HG02642 (cell line): ENCODE results near the gene POU2F3.
"Not testable (repeated sequence)": the region's sequence is repeated elsewhere in the genome, so short reads cannot be mapped to it uniquely, and the experiment has no call there.

Experiments
- ATAC-seq: cut with Tn5 transposase; IDR thresholded peaks from one replicate; pipeline ENCODE4 v1.9.1; 2021; ENCODE audit warnings: mild to moderate bottlenecking; ENCODE audit not compliant: unreplicated experiment, poor library complexity

The POU2F3 gene

DNA sequence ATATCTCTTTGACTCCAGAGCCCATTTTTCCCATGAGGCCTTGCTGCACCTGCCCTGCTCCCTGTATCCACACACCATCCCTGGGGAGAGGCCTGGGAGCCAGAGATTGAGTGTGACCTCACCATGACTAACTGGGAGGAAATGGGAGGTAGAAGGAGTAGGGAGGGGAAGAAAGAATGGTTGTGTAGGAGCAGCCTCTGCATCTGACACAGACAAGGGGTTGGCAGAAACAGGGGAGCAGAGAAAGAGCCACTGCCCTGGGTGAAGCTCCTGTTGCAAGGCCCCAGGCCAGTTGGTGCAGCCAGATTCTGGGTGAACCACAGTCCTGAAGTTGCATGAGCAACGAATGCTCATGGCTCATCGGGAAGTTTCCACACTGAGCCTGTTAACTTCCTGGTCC, 32.4 kb downstream of the POU2F3 start:
- no peak for ATAC-seq

GRCh38 chr11:120273432-120273831, 33.5 kb downstream of the POU2F3 start:
- ATAC-seq: no peak

- not testable (repeated sequence) for ATAC-seq
These were observed 34.0 kb downstream of the POU2F3 start for GRCh38 chr11:120273956-120274355.

GRCh38 chr11:120279502-120279901, 39.6 kb downstream of the POU2F3 start:
- no peak for ATAC-seq

- ATAC-seq: no peak
These were observed 40.7 kb downstream of the POU2F3 start for GRCh38 chr11:120280600-120281051.

GRCh38 chr11:120281143-120281795, 41.3 kb downstream of the POU2F3 start:
- no peak for ATAC-seq

DNA sequence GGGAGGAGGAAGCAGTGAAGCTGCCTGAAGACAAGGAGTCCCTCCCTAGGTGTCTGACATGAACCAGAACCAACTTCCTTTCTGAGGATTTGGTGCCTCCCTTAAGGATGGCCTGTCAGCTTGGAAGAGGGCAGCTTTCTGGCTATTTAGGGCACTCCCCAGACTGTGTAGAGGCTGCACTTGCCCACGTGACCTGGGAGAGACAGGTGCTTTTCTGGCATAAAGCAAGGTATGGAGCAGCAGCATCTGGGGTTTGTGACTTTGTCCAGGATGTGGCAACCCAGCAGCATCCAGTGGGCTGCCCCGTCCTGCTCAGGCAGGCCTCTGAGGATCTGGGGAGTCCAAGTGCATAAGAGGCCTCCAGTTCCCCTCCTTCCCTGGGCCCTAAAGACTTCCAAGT, 43.2 kb downstream of the POU2F3 start:
- no peak for ATAC-seq

- ATAC-seq: no peak
These were observed 44.3 kb downstream of the POU2F3 start for GRCh38 chr11:120284272-120284671.

- no peak for ATAC-seq
These were observed 45.3 kb downstream of the POU2F3 start for GRCh38 chr11:120285256-120285655.

- ATAC-seq: no peak
These were observed 48.1 kb downstream of the POU2F3 start for GRCh38 chr11:120288021-120288420.

- no peak for ATAC-seq
These were observed 49.5 kb downstream of the POU2F3 start for GRCh38 chr11:120289426-120289825.

GRCh38 chr11:120290956-120291355, 51.0 kb downstream of the POU2F3 start:
- ATAC-seq: no peak

GRCh38 chr11:120293038-120293800, 53.3 kb downstream of the POU2F3 start:
- no peak for ATAC-seq

- ATAC-seq: no peak
These were observed 54.2 kb downstream of the POU2F3 start for GRCh38 chr11:120294096-120294495.

- no peak for ATAC-seq
These were observed 55.2 kb downstream of the POU2F3 start for GRCh38 chr11:120295099-120295498.

DNA sequence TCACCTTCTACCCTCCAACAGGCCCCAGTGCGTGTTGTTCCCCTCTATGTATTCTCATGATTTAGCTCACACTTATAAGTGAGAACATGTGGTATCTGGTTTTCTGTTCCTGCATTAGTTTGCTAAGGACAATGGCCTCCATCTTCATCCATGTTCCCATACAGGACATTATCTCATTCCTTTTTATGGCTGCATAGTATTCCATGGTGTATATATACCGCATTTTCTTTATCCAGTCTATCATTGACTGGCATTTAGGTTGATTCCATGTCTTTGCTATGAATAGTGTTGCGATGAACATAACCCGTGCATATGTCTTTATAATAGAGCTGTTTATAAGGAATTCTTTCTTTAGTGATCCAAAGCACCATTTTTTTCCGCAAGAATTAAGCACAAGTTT, 56.6 kb downstream of the POU2F3 start:
- ATAC-seq: no peak

DNA sequence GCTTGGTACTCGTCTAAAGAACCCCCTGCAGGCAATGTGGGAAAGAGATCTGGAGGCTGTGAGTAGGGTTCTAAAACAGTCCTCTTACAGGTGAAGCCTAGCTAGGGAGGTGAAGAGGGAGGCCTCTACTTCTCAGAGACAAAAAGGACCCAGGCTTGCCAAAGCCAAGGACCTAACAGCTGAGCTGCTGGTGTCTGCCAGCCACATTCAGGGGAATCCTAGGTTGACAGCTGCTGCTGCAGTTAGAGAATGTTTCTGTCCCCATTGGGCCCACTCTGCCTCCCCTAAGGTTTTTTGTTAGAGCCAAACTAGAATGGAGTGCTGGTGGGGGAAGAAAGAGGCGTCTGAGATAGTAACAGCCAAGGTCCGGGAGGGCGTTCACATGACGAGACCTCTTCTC, 58.5 kb downstream of the POU2F3 start:
- ATAC-seq: no peak

- ATAC-seq: no peak
These were observed 62.3 kb downstream of the POU2F3 start for GRCh38 chr11:120302001-120302805.

DNA sequence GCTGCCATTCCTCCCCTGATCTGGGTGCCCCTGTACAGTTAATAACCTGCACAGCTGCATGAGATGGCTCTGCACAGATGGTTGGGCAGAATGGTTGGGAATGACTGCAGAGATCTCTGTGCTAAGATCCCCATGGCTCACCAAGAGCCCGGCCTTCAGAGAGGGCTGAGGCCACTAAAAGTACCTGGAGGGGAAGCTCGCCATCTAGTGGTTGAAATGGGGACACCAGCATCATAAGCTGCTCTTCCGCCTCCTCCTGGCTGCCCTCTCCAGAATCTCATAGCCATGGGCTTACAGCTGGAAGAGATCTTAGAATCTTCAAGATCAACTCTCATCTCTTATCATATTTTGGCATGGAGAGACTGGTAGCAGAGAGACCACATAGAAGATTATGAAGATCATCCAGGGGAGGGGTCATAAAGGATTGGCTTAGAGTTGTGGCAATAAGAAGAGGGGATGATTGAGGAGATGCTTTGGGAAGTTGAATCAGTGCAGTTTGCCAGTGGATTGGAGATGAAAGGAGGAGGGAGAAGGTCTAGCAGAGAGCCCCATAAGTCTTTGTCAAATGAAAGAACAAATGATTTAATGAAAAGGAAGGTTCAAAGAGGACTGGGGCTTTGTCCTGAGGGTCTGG, 63.2 kb downstream of the POU2F3 start:
- peak; percentile 65 for ATAC-seq

DNA sequence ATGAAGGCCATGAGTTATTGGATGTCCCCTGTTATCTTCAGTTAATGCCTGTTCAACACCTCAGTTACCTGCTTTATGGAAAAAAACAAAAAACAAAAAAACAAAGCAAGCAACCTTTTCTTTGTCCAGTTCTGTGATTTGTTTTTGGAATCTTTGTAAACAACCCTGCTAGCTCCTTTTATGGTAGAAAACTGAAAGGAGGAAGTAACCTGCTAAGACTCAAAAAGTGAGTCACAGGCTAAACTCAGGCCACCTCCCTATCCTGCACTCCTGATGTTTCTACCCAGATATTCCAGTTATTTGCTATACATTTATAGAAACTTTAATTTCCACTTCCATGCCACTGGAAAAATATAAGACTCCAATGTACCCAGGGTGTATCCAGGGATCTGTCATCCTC, 64.6 kb downstream of the POU2F3 start:
- ATAC-seq: no peak

DNA sequence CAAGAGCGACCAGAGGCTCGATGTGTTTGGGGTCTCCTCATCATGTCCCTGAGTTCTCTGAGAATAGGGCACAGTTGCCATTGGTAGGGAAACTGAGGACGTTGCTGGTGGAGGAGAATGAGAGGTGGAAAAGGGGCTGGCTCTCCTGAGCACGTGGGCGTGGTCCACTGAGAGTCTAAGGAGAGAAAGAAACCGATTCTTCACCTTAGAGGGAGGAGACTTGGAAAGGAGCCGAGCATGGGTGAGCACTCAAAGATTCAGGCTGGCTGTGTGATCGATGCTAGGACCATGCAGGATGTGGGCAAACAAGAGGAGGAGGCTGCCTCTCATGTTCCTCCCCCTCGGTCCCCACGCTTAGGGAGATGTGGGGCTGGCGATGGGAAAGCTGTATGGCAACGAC, 65.3 kb downstream of the POU2F3 start:
- ATAC-seq: no peak
